Endometrium (tissue), 2 donors: ENCODE measurements around the gene FAM20B.
"Not testable (repeated sequence)": the region's sequence is repeated elsewhere in the genome, so short reads cannot be mapped to it uniquely, and the experiment has no call there.

Source experiments
- FAIRE-seq: peaks from 2 replicates; lab custom pipeline; 2012; peaks lifted over from hg19 to GRCh38; lab: Jason Lieb, UNC
- donor health status: control.
- donor health status: control.

FAM20B gene

DNA sequence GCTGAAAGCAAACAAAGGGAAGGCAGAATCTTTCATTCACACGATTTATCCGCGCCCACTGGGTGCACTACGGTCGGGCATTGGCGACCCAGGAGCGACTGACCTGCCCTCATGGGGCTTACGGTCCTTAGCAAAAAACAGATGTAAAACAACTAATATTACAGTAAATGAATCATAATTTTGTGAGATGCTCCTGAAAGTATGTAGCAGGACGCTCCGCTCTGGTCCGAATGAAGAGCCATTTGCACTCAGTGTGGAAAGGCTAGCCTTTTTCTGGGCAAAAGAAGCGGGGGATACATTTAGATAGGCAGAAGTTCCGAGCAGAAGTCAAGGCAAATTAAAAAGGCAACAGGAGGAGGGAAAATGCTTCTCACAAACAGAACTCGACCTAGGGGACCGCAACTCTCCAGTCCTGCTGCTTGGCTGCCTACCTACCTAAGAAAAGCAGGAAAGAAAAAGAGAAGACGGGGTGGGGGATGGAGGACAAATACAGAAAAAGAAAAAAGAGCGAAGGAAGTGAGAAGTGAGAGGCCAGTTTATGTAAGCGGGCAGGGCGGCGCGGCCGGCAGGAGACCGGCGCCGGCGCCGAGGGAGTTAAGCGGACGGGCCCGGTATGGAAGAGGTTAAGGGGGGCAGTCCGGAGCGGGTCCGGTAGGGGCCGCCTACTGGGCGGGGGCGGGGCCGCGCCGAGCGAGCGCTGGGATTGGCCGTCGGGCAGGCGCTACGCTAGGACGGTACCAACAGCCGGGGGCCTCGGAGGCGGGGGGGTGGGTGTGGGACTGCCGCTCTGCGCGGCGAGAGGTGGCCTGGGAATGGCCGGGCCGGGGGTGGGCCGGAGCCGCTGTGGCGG, at the start of gene FAM20B:
TSS of gene FAM20B (plus strand) at position 770 of the 850 bp plus-strand sequence. CDS start 17,954 bp downstream, outside the sequence.
- no peak for FAIRE-seq

GRCh38 chr1:178976541-178976940, 49.2 kb upstream of the FAM20B start:
- FAIRE-seq = no peak

DNA sequence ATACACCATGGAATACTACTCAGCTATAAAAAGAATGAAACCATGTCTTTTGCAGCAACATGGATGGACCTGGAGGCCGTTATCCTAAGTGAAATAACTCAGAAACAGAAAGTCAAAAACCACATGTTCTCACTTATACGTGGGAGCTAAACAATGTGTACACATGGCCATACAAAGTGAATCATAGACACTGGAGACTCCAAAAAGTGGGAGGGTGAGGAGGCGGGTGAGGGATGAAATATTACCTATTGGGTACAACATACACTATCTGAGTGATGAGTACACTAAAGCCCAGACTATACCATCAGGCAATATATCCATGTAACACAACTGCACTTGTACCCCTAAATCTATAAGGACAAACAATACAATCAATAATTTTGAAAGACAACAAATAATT, 39.5 kb upstream of the FAM20B start:
- FAIRE-seq = no peak

GRCh38 chr1:178988198-178988597, 37.5 kb upstream of the FAM20B start:
- not testable (repeated sequence) for FAIRE-seq

DNA sequence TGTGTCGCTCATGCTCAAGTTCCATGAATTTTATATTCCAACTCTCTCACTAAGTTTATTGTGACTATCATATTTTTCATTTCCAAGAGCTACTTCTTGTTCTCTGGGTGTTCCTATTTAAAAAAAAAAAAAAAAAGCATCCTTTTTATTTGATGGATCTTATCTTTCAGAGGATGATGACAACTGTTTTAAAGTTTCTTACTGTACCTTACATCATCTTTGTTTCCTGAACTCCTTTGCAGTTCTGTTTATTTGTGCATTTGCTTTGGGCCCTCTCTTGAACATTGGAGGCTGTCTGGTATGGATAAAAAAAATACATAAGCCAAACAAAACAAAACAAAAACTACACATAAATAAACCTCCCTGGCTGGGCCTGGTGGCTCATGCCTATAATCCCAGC, 32.1 kb upstream of the FAM20B start:
- FAIRE-seq = no peak

DNA sequence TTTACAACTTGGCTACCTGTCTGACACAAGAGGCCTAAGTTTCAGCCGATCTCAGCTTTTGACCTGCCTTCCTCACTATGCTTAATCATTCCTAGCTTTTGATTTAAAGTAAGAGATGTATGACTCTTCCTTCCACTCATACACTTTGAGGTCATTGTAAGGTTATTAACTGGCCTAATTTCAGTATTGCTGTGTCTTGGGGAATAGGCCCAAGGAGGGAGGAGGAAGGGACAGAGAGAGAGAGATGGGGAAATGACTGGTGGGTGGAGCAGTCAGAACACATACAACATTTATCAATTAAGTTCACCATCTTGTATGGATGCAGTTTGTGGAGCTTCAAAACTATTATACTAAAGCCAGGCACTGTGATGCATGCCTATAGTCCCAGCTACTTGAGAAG, 28.3 kb upstream of the FAM20B start:
- no peak for FAIRE-seq

DNA sequence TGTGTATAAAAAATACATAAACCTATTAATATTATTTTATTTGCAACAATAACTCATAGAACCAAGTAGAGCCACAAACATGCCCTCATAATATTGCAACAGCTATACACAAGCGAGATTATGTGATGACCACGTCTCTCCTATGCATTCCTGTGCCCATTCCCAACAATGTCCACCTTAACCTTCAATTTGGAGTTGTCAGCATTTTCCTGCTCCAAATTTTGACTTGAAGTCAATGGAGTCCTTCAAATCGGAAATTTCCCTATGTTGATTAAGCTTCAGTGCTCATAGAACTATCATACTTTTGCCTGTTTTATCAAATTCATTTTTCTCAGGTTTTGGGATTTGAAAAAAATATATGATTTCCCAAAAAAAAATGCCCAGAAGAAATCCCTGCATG, 27.4 kb upstream of the FAM20B start:
- no peak for FAIRE-seq

GRCh38 chr1:178999061-178999460, 26.6 kb upstream of the FAM20B start:
- FAIRE-seq = no peak

GRCh38 chr1:179001451-179001850, 24.2 kb upstream of the FAM20B start:
- FAIRE-seq = no peak

DNA sequence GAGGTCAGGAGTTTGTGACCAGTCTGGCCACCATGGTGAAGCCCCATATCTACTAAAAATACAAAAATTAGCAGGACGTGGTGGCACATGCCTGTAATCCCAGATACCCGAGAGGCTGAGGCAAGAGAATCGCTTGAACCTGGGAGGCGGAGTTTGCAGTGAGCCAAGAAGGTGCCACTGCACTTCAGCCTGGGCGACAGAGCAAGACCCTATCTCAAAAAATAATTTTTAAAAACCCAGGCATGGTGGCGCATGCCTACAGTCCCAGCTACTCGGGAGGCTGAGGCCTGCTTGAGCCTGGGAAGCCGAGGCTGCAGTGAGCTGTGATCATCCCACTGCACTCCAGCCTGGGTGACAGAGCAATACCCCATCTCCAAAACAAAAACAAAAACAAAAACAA, 23.6 kb upstream of the FAM20B start:
- not testable (repeated sequence) for FAIRE-seq

- no peak for FAIRE-seq
These were observed 22.9 kb upstream of the FAM20B start for GRCh38 chr1:179002552-179003345.

- no peak for FAIRE-seq
These were observed 22.1 kb upstream of the FAM20B start for GRCh38 chr1:179003512-179004066.

DNA sequence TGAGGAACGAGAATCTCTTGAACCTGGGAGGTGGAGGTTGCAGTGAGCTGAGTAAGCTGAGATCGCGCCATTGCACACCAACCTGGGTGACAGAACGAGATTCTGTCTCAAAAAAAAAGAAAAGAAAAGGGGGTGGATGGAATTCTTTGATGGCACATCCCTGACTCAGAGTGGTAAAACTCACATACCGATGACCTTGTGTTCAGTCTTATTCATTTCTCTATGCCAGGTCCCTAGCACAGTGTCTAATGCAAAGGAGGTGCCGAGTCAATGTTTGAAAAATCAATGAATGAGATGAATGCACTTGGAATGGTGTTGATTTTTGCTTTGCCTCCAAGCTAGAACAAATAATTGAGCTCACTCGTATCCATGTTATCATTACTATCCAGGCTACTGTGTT, 18.5 kb upstream of the FAM20B start:
- no peak for FAIRE-seq

- no peak for FAIRE-seq
These were observed 15.0 kb upstream of the FAM20B start for GRCh38 chr1:179010671-179011070.

GRCh38 chr1:179012038-179012437, 13.7 kb upstream of the FAM20B start:
- no peak for FAIRE-seq

DNA sequence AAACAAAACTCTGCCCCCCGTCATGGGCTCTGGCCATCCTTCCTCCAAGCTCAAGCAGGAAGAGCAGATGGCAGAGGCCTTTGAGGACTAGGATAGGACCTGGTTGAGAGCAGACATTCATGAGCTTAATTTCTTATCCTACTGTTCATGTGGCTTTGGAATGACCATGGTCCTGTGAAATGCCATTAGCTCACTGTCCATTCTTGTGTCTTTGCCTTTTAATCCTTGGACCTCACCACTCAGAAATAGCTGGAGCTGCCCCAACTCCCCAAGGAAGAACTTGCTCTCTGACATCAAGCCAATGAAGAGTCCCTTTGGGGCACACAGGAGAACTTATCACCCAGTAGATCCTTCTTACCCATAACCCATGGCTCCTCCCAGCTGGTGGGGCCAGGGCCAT, 11.6 kb upstream of the FAM20B start:
- FAIRE-seq = no peak

DNA sequence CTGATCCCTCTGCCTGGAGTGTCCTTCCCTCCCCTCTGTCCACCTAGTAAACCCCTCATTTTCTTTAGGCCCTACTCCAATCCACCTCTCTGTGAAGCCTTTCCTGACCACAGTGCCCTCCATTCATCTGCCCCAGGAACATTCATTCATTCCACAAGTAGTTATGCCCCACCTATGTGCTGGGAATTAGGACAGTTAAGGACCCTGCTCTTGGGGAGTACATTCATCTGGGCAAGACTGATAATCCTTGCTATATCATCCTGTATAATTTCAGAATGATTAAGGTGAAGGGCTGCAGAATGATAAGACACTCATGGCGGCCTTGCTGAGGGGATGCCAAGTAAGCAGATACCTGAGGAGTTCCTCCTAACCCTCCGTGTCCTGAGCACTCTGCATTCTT, 10.3 kb upstream of the FAM20B start:
- FAIRE-seq = no peak

DNA sequence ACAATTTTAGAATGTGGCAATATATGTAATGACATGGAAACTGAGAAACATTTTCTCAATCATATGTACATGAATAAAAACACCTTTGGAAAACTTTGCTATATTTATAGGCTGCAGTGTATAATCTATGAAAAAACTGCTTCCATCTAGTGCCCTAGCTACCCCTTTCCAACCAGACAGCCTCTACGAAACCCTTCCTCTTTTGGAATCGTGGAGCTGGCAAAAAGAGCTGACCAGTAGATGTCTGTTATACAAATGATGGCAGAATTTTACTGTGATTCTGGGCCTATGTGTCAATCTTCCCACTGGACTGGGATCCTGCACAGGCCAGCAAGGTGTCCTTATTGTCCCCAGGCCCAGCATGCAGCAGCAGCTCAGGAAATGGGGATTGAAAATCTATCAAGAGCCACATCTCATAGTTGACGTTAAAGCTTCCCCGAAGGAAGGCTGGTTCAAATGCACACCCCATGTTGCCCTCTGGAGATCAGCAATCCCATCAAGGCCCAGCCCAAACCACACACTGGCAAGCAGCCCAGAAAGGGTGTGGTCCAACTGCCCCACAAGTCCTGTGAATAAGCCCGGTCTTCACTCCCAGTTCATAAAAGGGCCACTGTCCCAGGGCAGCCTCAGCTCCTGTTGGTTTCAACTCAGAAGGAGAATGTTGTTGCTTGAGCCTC, 8.8 kb upstream of the FAM20B start:
- no peak for FAIRE-seq

DNA sequence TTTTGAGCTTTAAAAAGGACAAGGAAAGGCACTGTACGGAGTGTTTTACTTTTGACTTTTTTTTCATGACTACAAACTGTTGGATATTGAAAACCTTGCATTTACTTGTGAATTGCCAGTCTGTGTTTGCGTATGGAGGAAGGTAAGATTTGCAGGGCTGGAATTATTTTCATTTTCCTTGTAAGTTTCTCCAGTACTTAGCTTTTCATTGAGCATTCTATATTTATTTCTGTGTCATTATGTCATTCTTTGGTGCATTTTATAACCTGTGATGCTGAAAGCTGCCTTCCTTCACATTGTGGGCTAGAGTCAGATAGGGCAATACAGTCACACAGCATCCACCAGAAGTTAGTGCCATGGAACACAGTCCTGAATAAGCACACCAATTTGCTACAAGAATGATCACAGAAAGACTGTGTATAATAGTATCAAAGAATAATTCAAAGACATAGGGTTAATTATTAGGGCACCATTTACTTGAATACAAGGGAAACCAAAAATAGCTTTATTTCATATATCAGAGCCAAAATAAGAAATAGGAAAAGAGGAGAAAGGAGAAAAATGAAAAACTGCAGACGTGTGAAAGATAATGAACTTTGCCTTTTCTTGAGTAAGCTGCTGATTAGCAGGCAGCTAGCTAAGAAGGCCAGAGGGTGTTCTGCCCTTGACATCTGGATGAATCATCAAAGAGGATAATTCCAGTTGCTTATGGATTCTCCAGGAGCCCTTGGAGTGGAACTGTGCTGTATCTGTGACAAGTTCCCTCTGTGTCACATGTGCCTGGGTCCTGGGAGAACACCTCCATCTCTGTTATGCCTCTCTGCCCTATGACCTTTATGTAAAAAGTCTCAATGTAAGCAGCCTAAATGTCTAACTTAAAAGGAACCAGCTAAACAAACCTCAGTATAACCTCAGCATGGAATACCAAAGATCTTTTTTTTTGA, 8.0 kb upstream of the FAM20B start:
- FAIRE-seq = no peak

- FAIRE-seq = no peak
These were observed 3.8 kb upstream of the FAM20B start for GRCh38 chr1:179021873-179022272.

GRCh38 chr1:179023946-179024650, 1.6 kb upstream of the FAM20B start:
- no peak for FAIRE-seq
